MM.1S (cell line): ENCODE measurements around the gene BEND2.

ENCODE experiments used
- EZH2 ChIP-seq: fragments of 300-600 bp; sonication (generic); optimal IDR thresholded peaks from 2 replicates; pipeline ENCODE3; 2017; ENCODE audit warnings: low read depth, mild to moderate bottlenecking, antibody characterized with exemption, low read length, mixed read lengths
- EZH2phosphoT487 ChIP-seq: fragments of 300-600 bp; sonication (generic); IDR thresholded peaks from 2 replicates; pipeline ENCODE4 v1.6.1; 2018; ENCODE audit warnings: antibody characterized with exemption, low read length
- TF ChIP-seq, protein P1 (sequence below): fragments of 300-600 bp; sonication (generic); IDR thresholded peaks from 2 replicates; pipeline ENCODE4 v1.5.1; 2016; ENCODE audit warnings: antibody characterized with exemption, low read length, mixed read lengths

DNA sequence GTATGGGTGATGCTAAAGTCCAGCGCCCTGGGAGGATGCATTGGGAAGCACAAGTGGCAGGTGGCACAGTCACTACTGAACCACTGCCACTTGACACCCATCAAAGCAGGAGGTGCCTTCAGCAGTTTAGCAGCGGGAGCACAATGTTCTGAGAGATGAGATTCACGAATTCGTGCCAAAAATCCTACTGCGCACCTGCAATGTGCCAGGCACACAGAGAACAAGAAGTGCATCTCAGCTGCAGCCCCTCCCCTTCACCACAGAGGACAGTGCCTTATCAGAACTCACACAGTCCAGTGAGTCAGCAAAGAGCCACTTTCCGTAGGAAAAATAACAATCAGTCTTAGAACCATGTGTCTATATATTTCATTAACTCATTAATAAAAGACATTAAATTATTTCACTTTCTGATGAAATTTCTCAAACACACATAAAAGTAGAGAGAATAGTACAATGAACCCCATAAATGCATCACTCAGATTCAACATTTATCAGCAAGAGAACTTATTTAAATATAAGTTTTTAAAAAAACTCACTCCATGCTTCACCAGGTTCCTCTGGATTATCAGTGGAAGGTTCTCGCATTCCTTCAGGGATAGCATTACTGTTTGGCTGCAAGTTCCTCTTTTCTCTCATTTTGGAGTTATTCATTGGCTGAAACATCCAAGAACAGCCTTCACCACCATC, 47.0 kb downstream of the BEND2 start:
- TF ChIP-seq, protein P1, sequence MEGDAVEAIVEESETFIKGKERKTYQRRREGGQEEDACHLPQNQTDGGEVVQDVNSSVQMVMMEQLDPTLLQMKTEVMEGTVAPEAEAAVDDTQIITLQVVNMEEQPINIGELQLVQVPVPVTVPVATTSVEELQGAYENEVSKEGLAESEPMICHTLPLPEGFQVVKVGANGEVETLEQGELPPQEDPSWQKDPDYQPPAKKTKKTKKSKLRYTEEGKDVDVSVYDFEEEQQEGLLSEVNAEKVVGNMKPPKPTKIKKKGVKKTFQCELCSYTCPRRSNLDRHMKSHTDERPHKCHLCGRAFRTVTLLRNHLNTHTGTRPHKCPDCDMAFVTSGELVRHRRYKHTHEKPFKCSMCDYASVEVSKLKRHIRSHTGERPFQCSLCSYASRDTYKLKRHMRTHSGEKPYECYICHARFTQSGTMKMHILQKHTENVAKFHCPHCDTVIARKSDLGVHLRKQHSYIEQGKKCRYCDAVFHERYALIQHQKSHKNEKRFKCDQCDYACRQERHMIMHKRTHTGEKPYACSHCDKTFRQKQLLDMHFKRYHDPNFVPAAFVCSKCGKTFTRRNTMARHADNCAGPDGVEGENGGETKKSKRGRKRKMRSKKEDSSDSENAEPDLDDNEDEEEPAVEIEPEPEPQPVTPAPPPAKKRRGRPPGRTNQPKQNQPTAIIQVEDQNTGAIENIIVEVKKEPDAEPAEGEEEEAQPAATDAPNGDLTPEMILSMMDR, result no peak
- TF ChIP-seq EZH2 (no peak), EZH2phosphoT487 (no peak)
